SU-DHL-6 (cell line): ENCODE data around the gene GRID1.

Source experiments
- EZH2phosphoT487 ChIP-seq: fragments of 200-600 bp; sonication (generic), shearing (Covaris generic); conservative IDR thresholded peaks from 2 replicates; pipeline ENCODE4 v1.6.1; 2018; ENCODE audit warnings: mild to moderate bottlenecking, antibody characterized with exemption, low read length, moderate library complexity, mixed read lengths
- TF ChIP-seq, protein P1 (sequence below): fragments of 200-600 bp; sonication (generic); IDR thresholded peaks from one replicate; pipeline ENCODE4 v1.5.1; 2017; ENCODE audit warnings: antibody characterized with exemption, mild to moderate bottlenecking, low read length, moderate library complexity; ENCODE audit not compliant: insufficient read depth, poor library complexity, severe bottlenecking

DNA sequence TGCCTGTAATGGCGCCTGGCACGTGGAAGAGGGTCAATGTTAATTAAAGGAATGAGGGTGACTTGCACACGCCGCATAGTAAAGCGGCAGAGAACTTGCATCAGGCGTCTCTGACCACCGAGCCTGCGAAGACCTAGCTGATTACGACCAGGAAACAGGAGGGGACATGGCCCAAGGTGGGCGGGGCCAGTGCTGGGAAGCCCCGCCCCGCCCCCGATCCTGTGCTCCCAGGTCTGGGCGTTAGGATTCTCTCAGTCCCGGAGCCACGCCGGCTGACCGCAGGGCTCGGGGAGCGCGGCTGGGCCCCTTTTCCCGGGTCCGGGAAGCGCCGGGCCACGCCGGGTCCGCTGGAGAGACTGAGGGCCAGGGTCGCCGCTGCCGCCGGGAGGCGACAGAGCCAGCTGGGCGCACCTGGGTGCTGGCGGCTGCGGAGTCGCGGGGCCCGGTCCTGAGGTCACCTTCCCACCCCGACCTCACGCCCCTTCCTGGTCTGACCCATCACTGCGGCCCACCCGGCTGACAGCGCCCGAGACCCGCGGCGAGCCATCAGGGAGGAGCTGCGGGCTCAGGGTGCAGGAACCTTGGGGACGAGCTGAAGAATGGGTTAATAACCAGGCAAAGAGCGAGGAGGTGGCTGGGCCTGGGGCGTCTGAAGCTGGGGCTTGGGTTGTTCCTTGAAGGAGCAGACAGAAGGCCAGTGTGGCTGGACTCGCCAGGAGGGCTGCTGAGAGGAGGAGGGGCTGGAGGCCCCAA is 23.0 kb upstream of the GRID1 start:
- TF ChIP-seq, protein P1, sequence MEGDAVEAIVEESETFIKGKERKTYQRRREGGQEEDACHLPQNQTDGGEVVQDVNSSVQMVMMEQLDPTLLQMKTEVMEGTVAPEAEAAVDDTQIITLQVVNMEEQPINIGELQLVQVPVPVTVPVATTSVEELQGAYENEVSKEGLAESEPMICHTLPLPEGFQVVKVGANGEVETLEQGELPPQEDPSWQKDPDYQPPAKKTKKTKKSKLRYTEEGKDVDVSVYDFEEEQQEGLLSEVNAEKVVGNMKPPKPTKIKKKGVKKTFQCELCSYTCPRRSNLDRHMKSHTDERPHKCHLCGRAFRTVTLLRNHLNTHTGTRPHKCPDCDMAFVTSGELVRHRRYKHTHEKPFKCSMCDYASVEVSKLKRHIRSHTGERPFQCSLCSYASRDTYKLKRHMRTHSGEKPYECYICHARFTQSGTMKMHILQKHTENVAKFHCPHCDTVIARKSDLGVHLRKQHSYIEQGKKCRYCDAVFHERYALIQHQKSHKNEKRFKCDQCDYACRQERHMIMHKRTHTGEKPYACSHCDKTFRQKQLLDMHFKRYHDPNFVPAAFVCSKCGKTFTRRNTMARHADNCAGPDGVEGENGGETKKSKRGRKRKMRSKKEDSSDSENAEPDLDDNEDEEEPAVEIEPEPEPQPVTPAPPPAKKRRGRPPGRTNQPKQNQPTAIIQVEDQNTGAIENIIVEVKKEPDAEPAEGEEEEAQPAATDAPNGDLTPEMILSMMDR = peak; percentile 12
- no peak for TF ChIP-seq EZH2phosphoT487
